Osteoblast (primary cell): Measurements from ENCODE around the gene TRIO. TPM values are rescaled to one million over a fixed set of nuclear protein-coding genes. Genes with fewer than 3 reads are reported as not detected.

Source experiments
- DNase-seq: peaks from one replicate; pipeline ENCODE4 v3.0.0; 2011; ENCODE audit warnings: low spot score, mixed read lengths; ENCODE audit not compliant: insufficient read length; ENCODE audit errors: missing footprints
- H2AFZ ChIP-seq: 2 replicates; pipeline ENCODE4 v1.6.0; 2011; ENCODE audit warnings: mild to moderate bottlenecking, low read length
- H3K27ac ChIP-seq: 2 replicates; pipeline ENCODE4 v1.5.1; 2011; ENCODE audit warnings: mild to moderate bottlenecking, low read depth, low read length, moderate library complexity
- H3K27me3 ChIP-seq: 2 replicates; pipeline ENCODE4 v1.6.0; 2012; ENCODE audit warnings: mild to moderate bottlenecking, control low read depth, inconsistent platforms, low read length, moderate library complexity; ENCODE audit not compliant: insufficient read depth
- H3K36me3 ChIP-seq: 2 replicates; pipeline ENCODE4 v1.5.1; 2011; ENCODE audit warnings: mild to moderate bottlenecking, low read length, control low read depth, moderate library complexity; ENCODE audit not compliant: insufficient read depth
- H3K4me1 ChIP-seq: 2 replicates; pipeline ENCODE4 v1.5.1; 2011; ENCODE audit warnings: mild to moderate bottlenecking, low read length, control low read depth, moderate library complexity; ENCODE audit not compliant: insufficient read depth
- H3K4me2 ChIP-seq: 2 replicates; pipeline ENCODE4 v1.6.0; 2011; ENCODE audit warnings: mild to moderate bottlenecking, low read length; ENCODE audit not compliant: insufficient read depth
- H3K4me3 ChIP-seq: fragments of 200-600 bp; sonication (generic); 3 replicates; pipeline ENCODE4 v1.5.1; 2012; ENCODE audit warnings: mild to moderate bottlenecking, low read length, inconsistent platforms; ENCODE audit not compliant: insufficient read depth
- H3K79me2 ChIP-seq: 2 replicates; pipeline ENCODE4 v1.6.0; 2012; ENCODE audit warnings: mild to moderate bottlenecking, low read length, control low read depth, inconsistent platforms; ENCODE audit not compliant: insufficient read depth
- H3K9me3 ChIP-seq: 2 replicates; pipeline ENCODE4 v1.5.1; 2011; ENCODE audit warnings: low read depth, low read length, control low read depth
- H4K20me1 ChIP-seq: 2 replicates; pipeline ENCODE4 v1.6.0; 2012; ENCODE audit warnings: mild to moderate bottlenecking, low read length, control low read depth; ENCODE audit not compliant: insufficient read depth
- CTCF ChIP-seq: IDR thresholded peaks from 2 replicates; pipeline ENCODE4 v1.5.1; 2011; ENCODE audit warnings: mild to moderate bottlenecking, low read depth, low read length, moderate library complexity; ENCODE audit errors: extremely low read depth
- total RNA-seq: library from RNA; depleted of rRNA; stranded (reverse); fragments of >200 nt; gene quantifications from 2 replicates; pipeline ENCODE4 v1.2.3, GENCODE V29; 2012

The TRIO gene
- total RNA-seq, 1 donor, result 274 TPM

- peaks cover 98% of the 10 kb centered on the region for H3K36me3 ChIP-seq
- no peaks in the 10 kb centered on the region for H3K27me3 ChIP-seq
- peaks cover 96% of the 10 kb centered on the region for H3K79me2 ChIP-seq
- no peak overlapping the region for H2AFZ ChIP-seq
- H3K4me1 ChIP-seq, result no peaks in the 10 kb centered on the region
- peaks cover 47% of the 10 kb centered on the region for H4K20me1 ChIP-seq
- no peak for DNase-seq
- no peaks in the 10 kb centered on the region for H3K9me3 ChIP-seq
- no peak overlapping the region for H3K27ac ChIP-seq
- no peak for TF ChIP-seq CTCF
- no peak overlapping the region for H3K4me3 ChIP-seq
- no peak overlapping the region for H3K4me2 ChIP-seq
Measured at GRCh38 chr5:14332746-14333145, 189.6 kb downstream of the TRIO start.

GRCh38 chr5:14337593-14337992 is 194.5 kb downstream of the TRIO start:
- peaks cover 96% of the 10 kb centered on the region for H3K79me2 ChIP-seq
- H3K4me1 ChIP-seq, result peaks cover 4% of the 10 kb centered on the region

GRCh38 chr5:14339468-14339867 is 196.3 kb downstream of the TRIO start:
- Histone ChIP-seq H3K27me3 (no peaks in the 10 kb centered on the region), H4K20me1 (peaks cover 67% of the 10 kb centered on the region), H3K9me3 (no peaks in the 10 kb centered on the region), H3K79me2 (peaks cover 96% of the 10 kb centered on the region), H3K4me2 (no peak overlapping the region), H3K4me1 (peaks cover 4% of the 10 kb centered on the region), H3K4me3 (no peak overlapping the region), H2AFZ (no peak overlapping the region), H3K27ac (peak overlapping the region; percentile 36), H3K36me3 (peaks cover 92% of the 10 kb centered on the region)
- no peak for TF ChIP-seq CTCF
- DNase-seq, result no peak

More at GRCh38 chr5:14337593-14337992, 194.5 kb downstream of the TRIO start:
- no peak for TF ChIP-seq CTCF
- DNase-seq, result no peak
- no peak overlapping the region for H3K4me3 ChIP-seq
- H4K20me1 ChIP-seq, result peaks cover 58% of the 10 kb centered on the region
- H2AFZ ChIP-seq, result no peak overlapping the region
- peaks cover 93% of the 10 kb centered on the region for H3K36me3 ChIP-seq
- no peak overlapping the region for H3K27ac ChIP-seq
- H3K9me3 ChIP-seq, result no peaks in the 10 kb centered on the region
- H3K27me3 ChIP-seq, result no peaks in the 10 kb centered on the region
- no peak overlapping the region for H3K4me2 ChIP-seq

GRCh38 chr5:14341571-14342230 is 198.6 kb downstream of the TRIO start:
- Histone ChIP-seq H3K36me3 (peaks cover 90% of the 10 kb centered on the region), H3K4me2 (no peak overlapping the region), H3K4me1 (peaks cover 4% of the 10 kb centered on the region), H3K27me3 (no peaks in the 10 kb centered on the region), H3K9me3 (no peaks in the 10 kb centered on the region), H4K20me1 (peaks cover 63% of the 10 kb centered on the region), H2AFZ (no peak overlapping the region), H3K4me3 (no peak overlapping the region), H3K27ac (peak overlapping the region; percentile 14), H3K79me2 (peaks cover 93% of the 10 kb centered on the region)
- no peak for DNase-seq
- TF ChIP-seq CTCF, result no peak
